GM06990 (cell line): ENCODE data around the gene GJB4.
"Not testable (repeated sequence)": the region's sequence is repeated elsewhere in the genome, so short reads cannot be mapped to it uniquely, and the experiment has no call there.

Experiments
- DNase-seq: peaks from one replicate; pipeline ENCODE4 v3.0.0-alpha.2; 2011; ENCODE audit not compliant: insufficient read length; ENCODE audit errors: extremely low read depth
- H3K27me3 ChIP-seq: replicated peaks from 2 replicates; pipeline ENCODE4 v1.6.0; 2011; ENCODE audit warnings: low read length; ENCODE audit not compliant: control insufficient read depth, insufficient read depth
- H3K36me3 ChIP-seq: 2 replicates; pipeline ENCODE4 v1.5.1; 2011; ENCODE audit warnings: low read length; ENCODE audit not compliant: control insufficient read depth, insufficient read depth
- H3K4me3 ChIP-seq: replicated peaks from 2 replicates; pipeline ENCODE4 v1.5.1; 2011; ENCODE audit warnings: low read depth, mild to moderate bottlenecking, control low read depth, low read length
- CTCF ChIP-seq: IDR thresholded peaks from 2 replicates; pipeline ENCODE4 v1.5.1; 2011; ENCODE audit warnings: low read length, control low read depth, mild to moderate bottlenecking, inconsistent platforms; ENCODE audit not compliant: insufficient read depth, poor library complexity, severe bottlenecking

Gene GJB4

GRCh38 chr1:34730485-34730884 lies 29.1 kb upstream of the GJB4 start:
- Histone ChIP-seq H3K4me3 (no peak overlapping the region), H3K27me3 (no peaks in the 10 kb centered on the region; the same call in 1 of the 2 replicates), H3K36me3 (no peaks in the 10 kb centered on the region)
- no peak for DNase-seq
- no peak for TF ChIP-seq CTCF

GRCh38 chr1:34732831-34733230 lies 26.7 kb upstream of the GJB4 start:
- not testable (repeated sequence) for H3K36me3 ChIP-seq, H3K27me3 ChIP-seq, DNase-seq, H3K4me3 ChIP-seq

GRCh38 chr1:34736692-34737091 lies 22.8 kb upstream of the GJB4 start:
- peaks cover 1% of the 10 kb centered on the region for H3K27me3 ChIP-seq
- no peak overlapping the region for H3K4me3 ChIP-seq
- DNase-seq = no peak
- no peaks in the 10 kb centered on the region for H3K36me3 ChIP-seq
- no peak for TF ChIP-seq CTCF

GRCh38 chr1:34737236-34737635 lies 22.3 kb upstream of the GJB4 start:
- not testable (repeated sequence) for H3K27me3 ChIP-seq, H3K4me3 ChIP-seq, H3K36me3 ChIP-seq, DNase-seq

GRCh38 chr1:34739613-34740012 lies 19.9 kb upstream of the GJB4 start:
- no peak overlapping the region for H3K4me3 ChIP-seq
- TF ChIP-seq CTCF = no peak
- H3K27me3 ChIP-seq = peaks cover 1% of the 10 kb centered on the region
- no peak for DNase-seq
- H3K36me3 ChIP-seq = no peaks in the 10 kb centered on the region

- no peak for DNase-seq
- no peak for TF ChIP-seq CTCF
- peaks cover 3% of the 10 kb centered on the region for H3K27me3 ChIP-seq
- no peak overlapping the region for H3K4me3 ChIP-seq
- no peaks in the 10 kb centered on the region for H3K36me3 ChIP-seq
Measured at GRCh38 chr1:34740161-34740868, 19.2 kb upstream of the GJB4 start.
